Small intestine (tissue), 16 donors: ENCODE results near the gene FXYD5. TPM values are rescaled to one million over a fixed set of nuclear protein-coding genes. Genes with fewer than 3 reads are reported as not detected.

Experiments
- DNase-seq, 2 donors: peaks; one replicate each; pipeline versions ENCODE4 v3.0.0 to v3.0.0-alpha.2; 2013
- FAIRE-seq: peaks from 2 replicates; lab custom pipeline; 2012; peaks lifted over from hg19 to GRCh38; lab: Jason Lieb, UNC
- H3K27ac ChIP-seq, 3 donors: one replicate each; pipeline ENCODE4 v1.5.1; 2013; ENCODE audit warnings: low read length in 2 of 3, mild to moderate bottlenecking in 2 of 3, control low read depth in 1 of 3, inconsistent platforms in 1 of 3, low read depth in 1 of 3, moderate library complexity in 1 of 3
- H3K27me3 ChIP-seq, 3 donors: one replicate each; pipeline ENCODE4 v1.6.1; 2013; ENCODE audit warnings: low read length in 3 of 3, inconsistent platforms in 1 of 3; ENCODE audit not compliant: control insufficient read depth in 3 of 3, insufficient read depth in 3 of 3
- H3K36me3 ChIP-seq, 3 donors: one replicate each; pipeline ENCODE4 v1.6.1; 2013; ENCODE audit warnings: low read length in 3 of 3, inconsistent platforms in 1 of 3, low read depth in 1 of 3, mild to moderate bottlenecking in 1 of 3, moderate library complexity in 1 of 3; ENCODE audit not compliant: control insufficient read depth in 3 of 3, insufficient read depth in 2 of 3
- H3K4me1 ChIP-seq, 3 donors: one replicate each; pipeline ENCODE4 v1.6.1; 2013; ENCODE audit warnings: low read length in 2 of 3, inconsistent platforms in 1 of 3, low read depth in 1 of 3, mild to moderate bottlenecking in 1 of 3, moderate library complexity in 1 of 3; ENCODE audit not compliant: control insufficient read depth in 3 of 3, insufficient read depth in 2 of 3
- H3K4me3 ChIP-seq, 3 donors: one replicate each; pipeline ENCODE4 v1.5.1; 2013; ENCODE audit warnings: low read length in 3 of 3, control low read depth in 1 of 3, inconsistent platforms in 1 of 3, low read depth in 1 of 3, mild to moderate bottlenecking in 1 of 3, moderate library complexity in 1 of 3
- H3K9me3 ChIP-seq, 2 donors: one replicate each; pipeline ENCODE4 v1.6.1; 2013; ENCODE audit warnings: low read depth in 1 of 2, low read length in 1 of 2; ENCODE audit not compliant: control insufficient read depth in 2 of 2, insufficient read depth in 1 of 2
- whole genome bisulfite sequencing, 3 donors: extraction: QIAGEN DNeasy Blood & Tissue Kit; methylation state at CpG; one replicate each; pipeline ENCODE4 v1.1.7; 2013; 5-methylcytosine and 5-hydroxymethylcytosine counted together
- long read RNA-seq, 10 donors: transcript quantifications; one replicate each; lab custom pipeline, GENCODE V29; 2026
- polyA plus RNA-seq, 4 donors: library from polyadenylated mRNA; stranded (reverse) in 3 of 4; unstranded in 1 of 4; fragments of 200-250 nt in 3 of 4; fragments of 120-200 nt in 1 of 4; gene quantifications; one replicate each; pipeline versions ENCODE4 v1.2.1 to v1.2.3, GENCODE V29; 2013
- donor health status: healthy with polysubstance abuse.
- donor health status: control.
- donor health status: control.
- donor health status: Bipolar disorder and iron deficiency.
- donor health status: healthy.

Gene FXYD5
- 10 to 100 TPM in 3 of 4 donors, 1 to 10 TPM in 1; 3.4 to 60.5 (median 30.2) TPM for polyA plus RNA-seq
- long read RNA-seq, donor 1, transcript FXYD5-204 (9 exons, 872 nt), result major isoform, 24 of 27 reads
- long read RNA-seq, donor 1, partial matches to known transcripts, result 0 of 27 reads
- long read RNA-seq, donor 1, other reads (novel, unspliced or antisense), result 0 of 27 reads
- long read RNA-seq, donor 2, transcript FXYD5-204 (9 exons, 872 nt), result major isoform, 6 of 8 reads
- long read RNA-seq, donor 2, partial matches to known transcripts, result 0 of 8 reads
- long read RNA-seq, donor 2, other reads (novel, unspliced or antisense), result 0 of 8 reads
- long read RNA-seq, donor 3, transcript FXYD5-201 (8 exons, 1,580 nt), result minor isoform, 5 of 15 reads
- long read RNA-seq, donor 3, transcript FXYD5-204 (9 exons, 872 nt), result major isoform, 8 of 15 reads
- long read RNA-seq, donor 3, partial matches to known transcripts, result 0 of 15 reads
- long read RNA-seq, donor 3, other reads (novel, unspliced or antisense), result 0 of 15 reads
- long read RNA-seq, donor 4, partial matches to known transcripts, result 0 of 1 reads
- long read RNA-seq, donor 4, other reads (novel, unspliced or antisense), result 0 of 1 reads
- long read RNA-seq, donor 5, partial matches to known transcripts, result 0 of 2 reads
- long read RNA-seq, donor 5, other reads (novel, unspliced or antisense), result 0 of 2 reads
- long read RNA-seq, donor 6, partial matches to known transcripts, result 0 of 6 reads
- long read RNA-seq, donor 6, other reads (novel, unspliced or antisense), result 0 of 6 reads
- long read RNA-seq, donor 7, transcript FXYD5-204 (9 exons, 872 nt), result major isoform, 8 of 9 reads
- long read RNA-seq, donor 7, partial matches to known transcripts, result 0 of 9 reads
- long read RNA-seq, donor 7, other reads (novel, unspliced or antisense), result 0 of 9 reads
- long read RNA-seq, donor 8, partial matches to known transcripts, result 0 of 3 reads
- long read RNA-seq, donor 8, other reads (novel, unspliced or antisense), result 0 of 3 reads
- long read RNA-seq, donor 9, partial matches to known transcripts, result 0 of 4 reads
- long read RNA-seq, donor 9, other reads (novel, unspliced or antisense), result 0 of 4 reads
- long read RNA-seq, donor 10, transcript FXYD5-204 (9 exons, 872 nt), result major isoform, 9 of 12 reads
- long read RNA-seq, donor 10, partial matches to known transcripts, result 0 of 12 reads
- long read RNA-seq, donor 10, other reads (novel, unspliced or antisense), result 0 of 12 reads

GRCh38 chr19:35154525-35155406 is at the start of gene FXYD5:
FXYD5 (plus strand) TSS chr19:35154735; CDS start chr19:35155551, 816 bp downstream.
- no peak for FAIRE-seq
- Histone ChIP-seq H3K4me1 (peaks cover 0 to 10% (median 7%) of the 10 kb centered on the region in 3 donors), H3K4me3 (peak within 1 kb of the TSS; percentile 46 to 69 (median 63)), H3K9me3 (no peaks in the 10 kb centered on the region), H3K36me3 (peaks cover 0 to 7% (median 2%) of the 10 kb centered on the region in 3 donors), H3K27me3 (peaks cover 0 to 18% (median 2%) of the 10 kb centered on the region in 3 donors), H3K27ac (peak within 1 kb of the TSS in 1 of 3 donors; percentile 88)
- WGBS, 3 donors, result 1 to 2% (median 1%) methylated on average over 42 to 49 of the region's 49 CpGs
- DNase-seq, result peak; percentile 35 to 82

GRCh38 chr19:35105047-35105410 is 49.5 kb upstream of the FXYD5 start:
- FAIRE-seq, result no peak
- Histone ChIP-seq H3K4me1 (peaks cover 0 to 2% (median 0%) of the 10 kb centered on the region in 3 donors), H3K4me3 (no peak overlapping the region), H3K27ac (no peak overlapping the region), H3K27me3 (no peaks in the 10 kb centered on the region), H3K36me3 (no peaks in the 10 kb centered on the region), H3K9me3 (peaks cover 0 to 6% of the 10 kb centered on the region in 2 donors)
- DNase-seq, result no peak
- 89 to 94% (median 93%) methylated on average over 6 of the region's 6 CpGs for WGBS, 3 donors

GRCh38 chr19:35105411-35106290 is 48.9 kb upstream of the FXYD5 start:
- H3K4me3 ChIP-seq, result no peak overlapping the region
- 80 to 88% (median 85%) methylated on average over 28 to 30 of the region's 30 CpGs for WGBS, 3 donors
- peaks cover 0 to 2% (median 0%) of the 10 kb centered on the region in 3 donors for H3K4me1 ChIP-seq
- no peaks in the 10 kb centered on the region for H3K36me3 ChIP-seq
- H3K9me3 ChIP-seq, result peaks cover 0 to 6% of the 10 kb centered on the region in 2 donors
- DNase-seq (no peak), FAIRE-seq (no peak)
- H3K27ac ChIP-seq, result no peak overlapping the region
- H3K27me3 ChIP-seq, result no peaks in the 10 kb centered on the region

GRCh38 chr19:35106291-35106583 is 48.3 kb upstream of the FXYD5 start:
- no peak for FAIRE-seq

GRCh38 chr19:35106898-35107541 is 47.5 kb upstream of the FXYD5 start:
- DNase-seq, result no peak
- Histone ChIP-seq H3K9me3 (peaks cover 0 to 6% of the 10 kb centered on the region in 2 donors), H3K4me3 (no peak overlapping the region), H3K4me1 (peaks cover 0 to 2% (median 0%) of the 10 kb centered on the region in 3 donors), H3K27ac (peak overlapping the region in 1 of 3 donors; percentile 29), H3K27me3 (no peaks in the 10 kb centered on the region), H3K36me3 (no peaks in the 10 kb centered on the region)
- 44 to 46% (median 45%) methylated on average over 2 of the region's 2 CpGs for WGBS, 3 donors
- FAIRE-seq, result no peak

More at GRCh38 chr19:35106291-35106583, 48.3 kb upstream of the FXYD5 start:
- no peak overlapping the region for H3K4me3 ChIP-seq
- WGBS, 3 donors, result 85 to 96% (median 90%) methylated on average over 9 of the region's 9 CpGs
- H3K27ac ChIP-seq, result no peak overlapping the region
- no peak for DNase-seq
- peaks cover 0 to 6% of the 10 kb centered on the region in 2 donors for H3K9me3 ChIP-seq
- H3K4me1 ChIP-seq, result peaks cover 0 to 2% (median 0%) of the 10 kb centered on the region in 3 donors
- H3K27me3 ChIP-seq, result no peaks in the 10 kb centered on the region
- no peaks in the 10 kb centered on the region for H3K36me3 ChIP-seq

- FAIRE-seq (no peak), DNase-seq (peak; percentile 37 to 60)
- H3K27me3 ChIP-seq, result no peaks in the 10 kb centered on the region
- no peaks in the 10 kb centered on the region for H3K36me3 ChIP-seq
- peaks cover 0 to 2% (median 0%) of the 10 kb centered on the region in 3 donors for H3K4me1 ChIP-seq
- WGBS, 3 donors, result 7 to 20% (median 16%) methylated on average over 5 of the region's 5 CpGs
- H3K27ac ChIP-seq, result peak overlapping the region in 1 of 3 donors; percentile 29
- no peak overlapping the region for H3K4me3 ChIP-seq
- H3K9me3 ChIP-seq, result peaks cover 0 to 6% of the 10 kb centered on the region in 2 donors
These were observed 47.0 kb upstream of the FXYD5 start for GRCh38 chr19:35107545-35107944.
